GM12878 (cell line): ENCODE results near the gene THRAP3. TPM values are rescaled to one million over a fixed set of nuclear protein-coding genes. Genes with fewer than 3 reads are reported as not detected.

Experiments
- ATAC-seq: fragments of 200-7000 bp; cut with Tn5 transposase; 3 replicates; pipeline ENCODE4 v1.9.1; 2020; ENCODE audit warnings: mild to moderate bottlenecking, moderate library complexity
- BruUV-seq: library from RNA; stranded (reverse); fragments of 400-500 nt; replicated peaks from 2 replicates; lab custom pipeline; 2021; lab: Mats Ljungman, UMichigan
- CTCF ChIA-PET: fragments of 300-600 bp; sonication (Branson Sonifier 250); formaldehyde crosslinking; extraction: SDS; loops from one replicate; lab custom pipeline; 2021; ENCODE audit warnings: inconsistent platforms; lab: Yijun Ruan, JAX
- POLR2A ChIA-PET: fragments of 350-600 bp; formaldehyde crosslinking; extraction: SDS; loops from one replicate; lab custom pipeline; 2021; ENCODE audit warnings: inconsistent platforms; lab: Charles Lee
- RAD21 ChIA-PET: fragments of 300-600 bp; sonication (Branson Sonifier 250); formaldehyde crosslinking; loops from one replicate; lab custom pipeline; 2023; ENCODE audit warnings: antibody characterized with exemption; ENCODE audit not compliant: unreplicated experiment; lab: Charles Lee
- SMC1A ChIA-PET: fragments of 300-600 bp; sonication (Branson Sonifier 250); formaldehyde crosslinking; loops from one replicate; lab custom pipeline; 2023; ENCODE audit not compliant: unreplicated experiment, uncharacterized antibody; lab: Charles Lee
- DNase-seq: peaks from one replicate; pipeline ENCODE4 v3.0.0-alpha.2; 2011; ENCODE audit warnings: low read depth, low spot score
- FAIRE-seq: peaks from 3 replicates; lab custom pipeline; 2011; peaks lifted over from hg19 to GRCh38; lab: Jason Lieb, UNC
- H2AFZ ChIP-seq: 2 replicates; pipeline ENCODE4 v1.6.0; 2011; ENCODE audit warnings: low read depth, low read length, control low read depth; ENCODE audit not compliant: control insufficient read depth
- H3K27ac ChIP-seq: 2 replicates; pipeline ENCODE4 v1.5.1; 2011; ENCODE audit warnings: control low read depth; ENCODE audit not compliant: control insufficient read depth, insufficient read depth
- H3K27me3 ChIP-seq, 2 experiments: replicated peaks in 1 of 2; 2 replicates each; pipeline versions ENCODE4 v1.6.0 to v1.6.1; 2011; ENCODE audit warnings: low read length in 1 of 2; ENCODE audit not compliant: control insufficient read depth in 2 of 2, insufficient read depth in 2 of 2
- H3K36me3 ChIP-seq, 2 experiments: 2 replicates each; pipeline ENCODE4 v1.5.1; 2011; ENCODE audit warnings: low read length in 1 of 2; ENCODE audit not compliant: control insufficient read depth in 2 of 2, insufficient read depth in 2 of 2
- H3K4me1 ChIP-seq: 2 replicates; pipeline ENCODE4 v1.6.1; 2011; ENCODE audit warnings: mild to moderate bottlenecking, low read length, moderate library complexity, mixed read lengths; ENCODE audit not compliant: control insufficient read depth, insufficient read depth
- H3K4me2 ChIP-seq: 2 replicates; pipeline ENCODE4 v1.6.0; 2011; ENCODE audit warnings: control low read depth; ENCODE audit not compliant: control insufficient read depth, insufficient read depth
- H3K4me3 ChIP-seq: fragments of 200-600 bp; sonication (generic); 2 replicates; pipeline ENCODE4 v1.5.1; 2016
- H3K79me2 ChIP-seq: 2 replicates; pipeline ENCODE4 v1.6.0; 2011; ENCODE audit warnings: low read length; ENCODE audit not compliant: control insufficient read depth, insufficient read depth
- H3K9ac ChIP-seq: 2 replicates; pipeline ENCODE4 v1.8.0; 2011; ENCODE audit warnings: low read length, control low read depth, mixed read lengths; ENCODE audit not compliant: control insufficient read depth, insufficient read depth
- H3K9me3 ChIP-seq: replicated peaks from 3 replicates; pipeline ENCODE4 v1.5.1; 2011; ENCODE audit warnings: mild to moderate bottlenecking, low read length; ENCODE audit not compliant: control insufficient read depth, insufficient read depth
- H4K20me1 ChIP-seq: 2 replicates; pipeline ENCODE4 v1.6.0; 2011; ENCODE audit not compliant: control insufficient read depth, insufficient read depth
- BMI1 ChIP-seq: fragments of 450-650 bp; IDR thresholded peaks from 2 replicates; pipeline ENCODE4 v1.6.1; 2016; ENCODE audit warnings: mild to moderate bottlenecking, moderate library complexity, borderline replicate concordance
- CBFB ChIP-seq: IDR thresholded peaks from 2 replicates; pipeline ENCODE4 v1.6.1; 2016; ENCODE audit warnings: antibody characterized with exemption, low read depth
- CHD2 ChIP-seq: IDR thresholded peaks from 2 replicates; pipeline ENCODE4 v1.6.1; 2011; ENCODE audit warnings: low read depth, low read length, improper control_type of control experiment, borderline replicate concordance
- HDAC2 ChIP-seq: fragments of 200-600 bp; sonication (generic); IDR thresholded peaks from 2 replicates; pipeline ENCODE4 v1.6.1; 2017
- MLLT1 ChIP-seq: fragments of 450-650 bp; IDR thresholded peaks from 2 replicates; pipeline ENCODE4 v1.6.1; 2016; ENCODE audit warnings: mild to moderate bottlenecking
- NR2F1 ChIP-seq: fragments of 450-650 bp; conservative IDR thresholded peaks from 2 replicates; pipeline ENCODE4 v1.6.1; 2017; ENCODE audit warnings: mild to moderate bottlenecking
- POLR2A ChIP-seq: IDR thresholded peaks from 2 replicates; pipeline ENCODE4 v1.6.1; 2011; ENCODE audit warnings: low read depth, mild to moderate bottlenecking, low read length
- RAD21 ChIP-seq: IDR thresholded peaks from 2 replicates; pipeline ENCODE4 v1.6.1; 2011; ENCODE audit warnings: mild to moderate bottlenecking, low read depth, low read length, moderate library complexity; ENCODE audit not compliant: insufficient read depth
- RCOR1 ChIP-seq: conservative IDR thresholded peaks from 2 replicates; pipeline ENCODE4 v1.6.1; 2012; ENCODE audit warnings: low read depth, low read length, improper control_type of control experiment
- RUNX3 ChIP-seq: IDR thresholded peaks from 2 replicates; pipeline ENCODE4 v1.6.1; 2012; ENCODE audit warnings: low read length, inconsistent platforms
- ZNF217 ChIP-seq: fragments of 450-650 bp; IDR thresholded peaks from 2 replicates; pipeline ENCODE4 v1.6.1; 2017; ENCODE audit warnings: antibody characterized with exemption, mild to moderate bottlenecking
- WGBS: methylation state at CpG from one replicate; pipeline ENCODE4 v1.1.6; 2016; ENCODE audit warnings: low lambda C conversion rate; ENCODE audit not compliant: insufficient replicate concordance, insufficient coverage; ENCODE audit errors: missing lambda C conversion rate; 5-methylcytosine and 5-hydroxymethylcytosine counted together
- in situ Hi-C: fragments of 300-500 bp; cut with MboI; formaldehyde crosslinking; loops from 9 replicates; pipeline ENCODE4 v1.14.3; 2018; ENCODE audit warnings: mixed read lengths
- intact Hi-C: fragments of 100-400 bp; cut with micrococcal nuclease; formaldehyde crosslinking; loops from one replicate; pipeline ENCODE4 v1.14.2; 2022; ENCODE audit not compliant: unreplicated experiment
- polyA plus RNA-seq, 11 experiments: library from polyadenylated mRNA; depleted of rRNA in 4 of 11; unstranded in 6 of 11; stranded (reverse) in 5 of 11; fragments of >200 nt; fragmentation: Nextera tagmentation in 4 of 11; fragmentation: Illumina TruSeq in 1 of 11; extraction: Ambion mirVana in 4 of 11; extraction: Trizol in 1 of 11; gene quantifications; 1 replicate in 1 of 11; 2 replicates in 10 of 11; pipeline versions ENCODE4 v1.2.1 to v1.2.3, GENCODE V29; 2011 to 2016; ENCODE audit warnings: inconsistent platforms in 2 of 11, missing spikeins in 2 of 11, low read depth in 1 of 11
- total RNA-seq, 4 experiments: library from RNA; depleted of rRNA in 3 of 4; stranded (reverse); fragments of >200 nt in 3 of 4; fragmentation: Illumina TruSeq in 1 of 4; extraction: Trizol in 1 of 4; gene quantifications; 2 replicates each; pipeline versions ENCODE4 v1.2.1 to v1.2.3, GENCODE V29; 2013 to 2021
- TF ChIP-seq, protein P1 (sequence below): fragments of 450-650 bp; IDR thresholded peaks from 2 replicates; pipeline ENCODE4 v1.6.1; 2016; ENCODE audit warnings: mild to moderate bottlenecking, moderate library complexity, borderline replicate concordance
- TF ChIP-seq, protein P2 (sequence below): fragments of 450-650 bp; IDR thresholded peaks from 2 replicates; pipeline ENCODE4 v1.6.1; 2017; ENCODE audit warnings: mild to moderate bottlenecking
- TF ChIP-seq, protein P3 (sequence below): fragments of 450-650 bp; formaldehyde crosslinking; IDR thresholded peaks from 2 replicates; pipeline ENCODE4 v1.5.0; 2022; ENCODE audit warnings: mild to moderate bottlenecking, missing genetic modification characterization

Gene THRAP3
- total and polyA plus RNA-seq, 10 of the 15 experiments (the other 5 are each of a cell fraction or from before 2014, with no cell fraction given), result 76.3 to 173 (median 136) TPM

- in situ Hi-C loops, result loop anchor here (5.0 to 10.0 kb wide), 2 partner anchors 135 to 182 kb away; no protein-coding TSS in a partner anchor
- H3K27ac ChIP-seq, result no peak overlapping the region
- H3K9me3 ChIP-seq, result no peaks in the 10 kb centered on the region
- H3K4me2 ChIP-seq, result no peak overlapping the region
- ChIA-PET RAD21 (interaction anchor here (1.2 to 2.3 kb wide), 4 partner anchors 56 to 137 kb away, joined by 3 to 12 read pairs (median 4); partner anchors contain the start of gene TRAPPC3), POLR2A (interaction anchor here (0.9 to 2.1 kb wide), 3 partner anchors 20 to 137 kb away, joined by 3 to 8 read pairs (median 4); partner anchors contain the start of genes SH3D21 and TRAPPC3), CTCF (interaction anchor here (0.7 to 3.8 kb wide), 12 partner anchors 7 to 153 kb away, joined by 3 to 89 read pairs (median 6); partner anchors contain the start of genes SH3D21 and TRAPPC3), SMC1A (interaction anchor here (1.0 to 5.5 kb wide), 9 partner anchors 11 to 187 kb away, joined by 3 to 69 read pairs (median 4); partner anchors contain the start of genes SH3D21 and TRAPPC3)
- DNase-seq (no peak), ATAC-seq (no peak), FAIRE-seq (no peak)
- H3K4me3 ChIP-seq, result no peak overlapping the region
- H3K4me1 ChIP-seq, result no peaks in the 10 kb centered on the region; the same call in 1 of the 2 replicates
- no peak overlapping the region for H2AFZ ChIP-seq
- 0 out of 2 replicates have a peak, but pooled peaks cover 3% of the 10 kb centered on the region for H4K20me1 ChIP-seq
- H3K9ac ChIP-seq, result no peak overlapping the region
- intact Hi-C loops, result loop anchor here (2.0 to 5.0 kb wide), 2 partner anchors 100 to 188 kb away; no protein-coding TSS in a partner anchor
- 100% methylated on average over 13 of the region's 13 CpGs for WGBS
- H3K27me3 ChIP-seq, result no peaks in the 10 kb centered on the region
- peaks cover 5% of the 10 kb centered on the region for H3K79me2 ChIP-seq
- H3K36me3 ChIP-seq, result peaks cover 31 to 49% of the 10 kb centered on the region in 2 experiments
- BruUV-seq, result TSS peak; percentile 56
- no peak for TF ChIP-seq RCOR1
- TF ChIP-seq RUNX3, result no peak
- TF ChIP-seq CHD2, result no peak
- TF ChIP-seq POLR2A, result no peak
- TF ChIP-seq, protein P1, sequence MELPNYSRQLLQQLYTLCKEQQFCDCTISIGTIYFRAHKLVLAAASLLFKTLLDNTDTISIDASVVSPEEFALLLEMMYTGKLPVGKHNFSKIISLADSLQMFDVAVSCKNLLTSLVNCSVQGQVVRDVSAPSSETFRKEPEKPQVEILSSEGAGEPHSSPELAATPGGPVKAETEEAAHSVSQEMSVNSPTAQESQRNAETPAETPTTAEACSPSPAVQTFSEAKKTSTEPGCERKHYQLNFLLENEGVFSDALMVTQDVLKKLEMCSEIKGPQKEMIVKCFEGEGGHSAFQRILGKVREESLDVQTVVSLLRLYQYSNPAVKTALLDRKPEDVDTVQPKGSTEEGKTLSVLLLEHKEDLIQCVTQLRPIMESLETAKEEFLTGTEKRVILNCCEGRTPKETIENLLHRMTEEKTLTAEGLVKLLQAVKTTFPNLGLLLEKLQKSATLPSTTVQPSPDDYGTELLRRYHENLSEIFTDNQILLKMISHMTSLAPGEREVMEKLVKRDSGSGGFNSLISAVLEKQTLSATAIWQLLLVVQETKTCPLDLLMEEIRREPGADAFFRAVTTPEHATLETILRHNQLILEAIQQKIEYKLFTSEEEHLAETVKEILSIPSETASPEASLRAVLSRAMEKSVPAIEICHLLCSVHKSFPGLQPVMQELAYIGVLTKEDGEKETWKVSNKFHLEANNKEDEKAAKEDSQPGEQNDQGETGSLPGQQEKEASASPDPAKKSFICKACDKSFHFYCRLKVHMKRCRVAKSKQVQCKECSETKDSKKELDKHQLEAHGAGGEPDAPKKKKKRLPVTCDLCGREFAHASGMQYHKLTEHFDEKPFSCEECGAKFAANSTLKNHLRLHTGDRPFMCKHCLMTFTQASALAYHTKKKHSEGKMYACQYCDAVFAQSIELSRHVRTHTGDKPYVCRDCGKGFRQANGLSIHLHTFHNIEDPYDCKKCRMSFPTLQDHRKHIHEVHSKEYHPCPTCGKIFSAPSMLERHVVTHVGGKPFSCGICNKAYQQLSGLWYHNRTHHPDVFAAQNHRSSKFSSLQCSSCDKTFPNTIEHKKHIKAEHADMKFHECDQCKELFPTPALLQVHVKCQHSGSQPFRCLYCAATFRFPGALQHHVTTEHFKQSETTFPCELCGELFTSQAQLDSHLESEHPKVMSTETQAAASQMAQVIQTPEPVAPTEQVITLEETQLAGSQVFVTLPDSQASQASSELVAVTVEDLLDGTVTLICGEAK, result no peak
- no peak for TF ChIP-seq HDAC2
- TF ChIP-seq RAD21, result no peak
- no peak for TF ChIP-seq ZNF217
- no peak for TF ChIP-seq BMI1
- no peak for TF ChIP-seq CBFB
- TF ChIP-seq MLLT1, result no peak
- TF ChIP-seq, protein P2, sequence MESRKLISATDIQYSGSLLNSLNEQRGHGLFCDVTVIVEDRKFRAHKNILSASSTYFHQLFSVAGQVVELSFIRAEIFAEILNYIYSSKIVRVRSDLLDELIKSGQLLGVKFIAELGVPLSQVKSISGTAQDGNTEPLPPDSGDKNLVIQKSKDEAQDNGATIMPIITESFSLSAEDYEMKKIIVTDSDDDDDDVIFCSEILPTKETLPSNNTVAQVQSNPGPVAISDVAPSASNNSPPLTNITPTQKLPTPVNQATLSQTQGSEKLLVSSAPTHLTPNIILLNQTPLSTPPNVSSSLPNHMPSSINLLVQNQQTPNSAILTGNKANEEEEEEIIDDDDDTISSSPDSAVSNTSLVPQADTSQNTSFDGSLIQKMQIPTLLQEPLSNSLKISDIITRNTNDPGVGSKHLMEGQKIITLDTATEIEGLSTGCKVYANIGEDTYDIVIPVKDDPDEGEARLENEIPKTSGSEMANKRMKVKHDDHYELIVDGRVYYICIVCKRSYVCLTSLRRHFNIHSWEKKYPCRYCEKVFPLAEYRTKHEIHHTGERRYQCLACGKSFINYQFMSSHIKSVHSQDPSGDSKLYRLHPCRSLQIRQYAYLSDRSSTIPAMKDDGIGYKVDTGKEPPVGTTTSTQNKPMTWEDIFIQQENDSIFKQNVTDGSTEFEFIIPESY, result no peak
- TF ChIP-seq, protein P3, sequence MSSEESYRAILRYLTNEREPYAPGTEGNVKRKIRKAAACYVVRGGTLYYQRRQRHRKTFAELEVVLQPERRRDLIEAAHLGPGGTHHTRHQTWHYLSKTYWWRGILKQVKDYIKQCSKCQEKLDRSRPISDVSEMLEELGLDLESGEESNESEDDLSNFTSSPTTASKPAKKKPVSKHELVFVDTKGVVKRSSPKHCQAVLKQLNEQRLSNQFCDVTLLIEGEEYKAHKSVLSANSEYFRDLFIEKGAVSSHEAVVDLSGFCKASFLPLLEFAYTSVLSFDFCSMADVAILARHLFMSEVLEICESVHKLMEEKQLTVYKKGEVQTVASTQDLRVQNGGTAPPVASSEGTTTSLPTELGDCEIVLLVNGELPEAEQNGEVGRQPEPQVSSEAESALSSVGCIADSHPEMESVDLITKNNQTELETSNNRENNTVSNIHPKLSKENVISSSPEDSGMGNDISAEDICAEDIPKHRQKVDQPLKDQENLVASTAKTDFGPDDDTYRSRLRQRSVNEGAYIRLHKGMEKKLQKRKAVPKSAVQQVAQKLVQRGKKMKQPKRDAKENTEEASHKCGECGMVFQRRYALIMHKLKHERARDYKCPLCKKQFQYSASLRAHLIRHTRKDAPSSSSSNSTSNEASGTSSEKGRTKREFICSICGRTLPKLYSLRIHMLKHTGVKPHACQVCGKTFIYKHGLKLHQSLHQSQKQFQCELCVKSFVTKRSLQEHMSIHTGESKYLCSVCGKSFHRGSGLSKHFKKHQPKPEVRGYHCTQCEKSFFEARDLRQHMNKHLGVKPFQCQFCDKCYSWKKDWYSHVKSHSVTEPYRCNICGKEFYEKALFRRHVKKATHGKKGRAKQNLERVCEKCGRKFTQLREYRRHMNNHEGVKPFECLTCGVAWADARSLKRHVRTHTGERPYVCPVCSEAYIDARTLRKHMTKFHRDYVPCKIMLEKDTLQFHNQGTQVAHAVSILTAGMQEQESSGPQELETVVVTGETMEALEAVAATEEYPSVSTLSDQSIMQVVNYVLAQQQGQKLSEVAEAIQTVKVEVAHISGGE, result no peak
- no peak for TF ChIP-seq NR2F1
Measured at GRCh38 chr1:36286802-36287201, 62.6 kb downstream of the THRAP3 start.
